Parathyroid adenoma (tissue), 2 donors: ENCODE data around the gene DUOXA1.

Experiments
- H2AFZ ChIP-seq: fragments of 300-600 bp; sonication (generic); one replicate; pipeline ENCODE4 v1.7.0; 2017; ENCODE audit warnings: antibody characterized with exemption, mild to moderate bottlenecking
- H3K27ac ChIP-seq: fragments of 300-600 bp; sonication (generic); one replicate; pipeline ENCODE4 v1.7.0; 2017
- H3K27me3 ChIP-seq: fragments of 300-600 bp; sonication (generic); one replicate; pipeline ENCODE4 v1.7.0; 2017; ENCODE audit warnings: low read length; ENCODE audit not compliant: control insufficient read depth, insufficient read depth
- H3K36me3 ChIP-seq: fragments of 300-600 bp; sonication (generic); one replicate; pipeline ENCODE4 v1.7.0; 2017; ENCODE audit warnings: low read length; ENCODE audit not compliant: control insufficient read depth, insufficient read depth
- H3K4me1 ChIP-seq: fragments of 300-600 bp; sonication (generic); one replicate; pipeline ENCODE4 v1.7.0; 2017; ENCODE audit warnings: control low read depth
- H3K4me2 ChIP-seq: fragments of 300-600 bp; sonication (generic); one replicate; pipeline ENCODE4 v1.7.0; 2017; ENCODE audit warnings: low read length
- H3K4me3 ChIP-seq: fragments of 300-600 bp; sonication (generic); one replicate; pipeline ENCODE4 v1.7.0; 2017; ENCODE audit warnings: low read depth, low read length
- H3K79me2 ChIP-seq: fragments of 300-600 bp; sonication (generic); one replicate; pipeline ENCODE4 v1.7.0; 2017; ENCODE audit warnings: control low read depth
- H3K9ac ChIP-seq: fragments of 300-600 bp; sonication (generic); one replicate; pipeline ENCODE4 v1.7.0; 2017; ENCODE audit warnings: mild to moderate bottlenecking
- H3K9me3 ChIP-seq: fragments of 300-600 bp; sonication (generic); one replicate; pipeline ENCODE4 v1.7.0; 2017; ENCODE audit warnings: low read length; ENCODE audit not compliant: control insufficient read depth
- TF ChIP-seq, protein P1 (sequence below): fragments of 300-600 bp; sonication (generic); IDR thresholded peaks from one replicate; pipeline ENCODE4 v1.7.0; 2017; ENCODE audit warnings: antibody characterized with exemption, mild to moderate bottlenecking
- donor health status: primary hyperparathyroidism.

Gene DUOXA1

DNA sequence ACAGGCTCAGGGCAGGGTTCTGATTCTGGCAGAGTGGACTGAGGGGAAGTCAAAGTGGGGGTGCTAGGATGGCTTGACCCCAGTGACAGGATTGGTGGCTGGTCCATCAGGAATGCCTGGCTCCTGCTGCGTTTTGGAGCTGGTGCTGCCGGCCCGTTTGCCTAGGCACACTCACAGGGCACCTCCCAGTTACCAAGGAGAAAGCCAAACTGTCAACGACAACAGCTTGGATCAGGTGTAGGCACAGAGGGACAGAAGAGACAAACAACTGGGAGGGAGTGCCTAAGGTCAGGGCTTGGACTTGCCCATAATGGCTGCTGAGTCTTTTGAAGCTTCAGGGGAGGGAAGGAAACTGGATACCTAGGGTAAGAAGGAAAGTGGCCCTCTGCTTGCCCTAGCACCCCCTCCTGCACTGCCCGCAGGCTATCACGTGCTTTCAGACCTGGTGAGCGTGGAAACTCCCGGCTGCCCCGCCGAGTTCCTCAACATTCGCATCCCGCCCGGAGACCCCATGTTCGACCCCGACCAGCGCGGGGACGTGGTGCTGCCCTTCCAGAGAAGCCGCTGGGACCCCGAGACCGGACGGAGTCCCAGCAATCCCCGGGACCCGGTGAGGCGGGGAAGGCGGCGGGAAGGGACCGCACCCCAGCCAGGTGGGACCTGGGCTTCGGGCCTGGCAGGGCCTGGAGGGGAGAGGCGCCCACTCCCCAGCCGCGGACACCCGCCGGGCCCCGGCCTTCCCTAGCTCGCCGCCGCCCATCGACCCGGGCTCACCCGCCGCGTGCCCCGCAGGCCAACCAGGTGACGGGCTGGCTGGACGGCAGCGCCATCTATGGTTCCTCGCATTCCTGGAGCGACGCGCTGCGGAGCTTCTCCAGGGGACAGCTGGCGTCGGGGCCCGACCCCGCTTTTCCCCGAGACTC lies 5.3 kb upstream of the DUOXA1 start:
- Histone ChIP-seq H3K79me2 (no peaks in the 10 kb centered on the region), H3K27me3 (no peaks in the 10 kb centered on the region), H2AFZ (peak overlapping the region; percentile 64), H3K4me2 (peak overlapping the region; percentile 38), H3K9me3 (no peaks in the 10 kb centered on the region), H3K36me3 (no peaks in the 10 kb centered on the region), H3K9ac (no peak overlapping the region), H3K4me1 (no peaks in the 10 kb centered on the region), H3K27ac (no peak overlapping the region), H3K4me3 (no peak overlapping the region)
- TF ChIP-seq, protein P1, sequence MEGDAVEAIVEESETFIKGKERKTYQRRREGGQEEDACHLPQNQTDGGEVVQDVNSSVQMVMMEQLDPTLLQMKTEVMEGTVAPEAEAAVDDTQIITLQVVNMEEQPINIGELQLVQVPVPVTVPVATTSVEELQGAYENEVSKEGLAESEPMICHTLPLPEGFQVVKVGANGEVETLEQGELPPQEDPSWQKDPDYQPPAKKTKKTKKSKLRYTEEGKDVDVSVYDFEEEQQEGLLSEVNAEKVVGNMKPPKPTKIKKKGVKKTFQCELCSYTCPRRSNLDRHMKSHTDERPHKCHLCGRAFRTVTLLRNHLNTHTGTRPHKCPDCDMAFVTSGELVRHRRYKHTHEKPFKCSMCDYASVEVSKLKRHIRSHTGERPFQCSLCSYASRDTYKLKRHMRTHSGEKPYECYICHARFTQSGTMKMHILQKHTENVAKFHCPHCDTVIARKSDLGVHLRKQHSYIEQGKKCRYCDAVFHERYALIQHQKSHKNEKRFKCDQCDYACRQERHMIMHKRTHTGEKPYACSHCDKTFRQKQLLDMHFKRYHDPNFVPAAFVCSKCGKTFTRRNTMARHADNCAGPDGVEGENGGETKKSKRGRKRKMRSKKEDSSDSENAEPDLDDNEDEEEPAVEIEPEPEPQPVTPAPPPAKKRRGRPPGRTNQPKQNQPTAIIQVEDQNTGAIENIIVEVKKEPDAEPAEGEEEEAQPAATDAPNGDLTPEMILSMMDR = peak; percentile 27

DNA sequence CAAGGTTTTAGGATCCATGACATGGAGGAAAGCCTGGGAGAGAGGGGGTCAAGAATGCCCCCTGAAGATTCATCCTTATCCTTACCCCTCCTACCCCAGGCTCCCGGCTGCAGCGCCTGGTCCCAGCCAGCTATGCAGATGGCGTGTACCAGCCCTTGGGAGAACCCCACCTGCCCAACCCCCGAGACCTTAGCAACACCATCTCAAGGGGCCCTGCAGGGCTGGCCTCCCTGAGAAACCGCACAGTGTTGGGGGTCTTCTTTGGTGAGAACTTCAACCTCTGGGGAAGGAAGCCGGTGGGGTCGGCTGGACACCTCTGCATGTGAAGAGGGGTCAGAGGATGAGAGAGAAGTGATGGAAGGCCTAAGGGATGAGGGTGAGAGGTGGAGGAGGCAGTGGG lies 4.4 kb upstream of the DUOXA1 start:
- Histone ChIP-seq H3K27me3 (no peaks in the 10 kb centered on the region), H3K4me3 (no peak overlapping the region), H3K4me1 (no peaks in the 10 kb centered on the region), H3K36me3 (no peaks in the 10 kb centered on the region), H3K9ac (no peak overlapping the region), H3K79me2 (no peaks in the 10 kb centered on the region), H3K27ac (no peak overlapping the region), H3K9me3 (no peaks in the 10 kb centered on the region), H2AFZ (no peak overlapping the region), H3K4me2 (no peak overlapping the region)
- TF ChIP-seq, protein P1 = no peak

DNA sequence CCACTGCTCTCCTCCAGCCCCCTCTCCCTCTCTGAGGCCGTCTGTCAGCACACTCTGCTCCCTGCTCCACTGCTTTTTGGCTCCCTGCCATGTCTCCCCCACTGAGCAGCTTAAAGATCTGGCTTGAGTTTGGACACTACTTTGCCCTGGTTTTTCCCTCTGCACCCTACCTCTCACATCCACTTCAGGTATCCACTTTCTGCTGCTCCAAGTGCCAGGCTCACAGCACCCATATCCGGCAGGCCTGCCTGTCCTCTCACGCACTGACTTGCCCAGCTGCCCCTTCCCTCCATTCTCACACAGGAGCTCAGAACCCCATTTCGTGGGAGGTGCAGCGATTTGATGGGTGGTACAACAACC lies 3.9 kb upstream of the DUOXA1 start:
- H3K4me1 ChIP-seq = no peaks in the 10 kb centered on the region
- no peak overlapping the region for H3K4me2 ChIP-seq
- TF ChIP-seq, protein P1 = no peak
- no peaks in the 10 kb centered on the region for H3K36me3 ChIP-seq
- H3K79me2 ChIP-seq = no peaks in the 10 kb centered on the region
- no peak overlapping the region for H2AFZ ChIP-seq
- H3K27ac ChIP-seq = no peak overlapping the region
- no peak overlapping the region for H3K4me3 ChIP-seq
- H3K9ac ChIP-seq = no peak overlapping the region
- no peaks in the 10 kb centered on the region for H3K27me3 ChIP-seq
- no peaks in the 10 kb centered on the region for H3K9me3 ChIP-seq

DNA sequence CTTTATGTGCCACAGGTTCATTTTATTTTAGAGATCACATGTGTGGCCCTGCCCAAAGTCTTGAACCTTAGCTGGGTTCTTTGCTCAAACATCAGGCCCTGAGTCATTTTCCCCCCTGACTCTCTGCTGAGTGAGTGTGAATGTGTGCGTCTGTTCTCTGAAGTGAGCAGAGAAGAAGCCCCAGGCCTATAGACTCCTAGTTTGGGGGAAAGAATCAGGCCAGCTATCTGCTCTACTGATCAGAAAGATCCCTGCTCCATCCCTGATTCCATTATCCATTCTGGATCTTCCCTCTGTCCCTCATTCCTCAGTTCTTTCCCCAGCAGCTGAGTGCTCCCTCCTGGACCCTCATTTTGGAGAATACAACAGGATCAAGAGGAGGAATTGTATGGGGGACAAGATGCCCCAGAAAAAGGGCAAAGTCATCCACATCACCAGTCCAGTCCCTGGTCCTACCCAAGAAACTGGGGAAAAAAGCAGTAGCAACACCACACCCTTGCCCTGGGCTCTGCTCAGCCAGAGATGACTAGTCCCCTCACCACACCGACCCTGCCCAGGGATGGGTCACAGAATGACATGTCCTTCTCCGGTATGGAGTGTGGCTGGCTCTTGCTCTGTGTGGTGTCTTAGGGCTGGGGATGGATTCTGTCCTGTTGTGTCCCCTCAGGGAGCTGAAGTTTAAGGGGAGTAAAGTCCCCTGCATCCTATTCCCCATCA lies 3.3 kb upstream of the DUOXA1 start:
- H3K27ac ChIP-seq = no peak overlapping the region
- no peak overlapping the region for H3K9ac ChIP-seq
- no peak overlapping the region for H3K4me2 ChIP-seq
- no peak overlapping the region for H3K4me3 ChIP-seq
- TF ChIP-seq, protein P1 = no peak
- no peaks in the 10 kb centered on the region for H3K36me3 ChIP-seq
- H2AFZ ChIP-seq = no peak overlapping the region
- no peaks in the 10 kb centered on the region for H3K9me3 ChIP-seq
- no peaks in the 10 kb centered on the region for H3K27me3 ChIP-seq
- no peaks in the 10 kb centered on the region for H3K4me1 ChIP-seq
- no peaks in the 10 kb centered on the region for H3K79me2 ChIP-seq
